H7 (cell line): ENCODE results near the gene MDGA2. TPM values are rescaled to one million over a fixed set of nuclear protein-coding genes. Genes with fewer than 3 reads are reported as not detected.
"Not testable (repeated sequence)": the region's sequence is repeated elsewhere in the genome, so short reads cannot be mapped to it uniquely, and the experiment has no call there.

Experiments
- DNase-seq: peaks from one replicate; pipeline ENCODE4 v3.0.0; 2012
- H3K27me3 ChIP-seq: 2 replicates; pipeline ENCODE4 v1.6.0; 2011; ENCODE audit warnings: mild to moderate bottlenecking, low read length; ENCODE audit not compliant: control insufficient read depth, insufficient read depth
- H3K36me3 ChIP-seq: replicated peaks from 2 replicates; pipeline ENCODE4 v1.5.1; 2011; ENCODE audit warnings: low read length; ENCODE audit not compliant: control insufficient read depth, insufficient read depth
- H3K4me3 ChIP-seq: 2 replicates; pipeline ENCODE4 v1.5.1; 2011; ENCODE audit warnings: low read depth, mild to moderate bottlenecking, control low read depth, low read length, moderate library complexity; ENCODE audit not compliant: insufficient read depth
- total RNA-seq: library from RNA; depleted of rRNA; stranded (reverse); fragments of >200 nt; shearing (Covaris generic); gene quantifications from 2 replicates; pipeline ENCODE4 v1.2.3, GENCODE V29; 2014

Gene MDGA2
- total RNA-seq, 1 experiment from 2014 or later: 3.7 TPM

DNA sequence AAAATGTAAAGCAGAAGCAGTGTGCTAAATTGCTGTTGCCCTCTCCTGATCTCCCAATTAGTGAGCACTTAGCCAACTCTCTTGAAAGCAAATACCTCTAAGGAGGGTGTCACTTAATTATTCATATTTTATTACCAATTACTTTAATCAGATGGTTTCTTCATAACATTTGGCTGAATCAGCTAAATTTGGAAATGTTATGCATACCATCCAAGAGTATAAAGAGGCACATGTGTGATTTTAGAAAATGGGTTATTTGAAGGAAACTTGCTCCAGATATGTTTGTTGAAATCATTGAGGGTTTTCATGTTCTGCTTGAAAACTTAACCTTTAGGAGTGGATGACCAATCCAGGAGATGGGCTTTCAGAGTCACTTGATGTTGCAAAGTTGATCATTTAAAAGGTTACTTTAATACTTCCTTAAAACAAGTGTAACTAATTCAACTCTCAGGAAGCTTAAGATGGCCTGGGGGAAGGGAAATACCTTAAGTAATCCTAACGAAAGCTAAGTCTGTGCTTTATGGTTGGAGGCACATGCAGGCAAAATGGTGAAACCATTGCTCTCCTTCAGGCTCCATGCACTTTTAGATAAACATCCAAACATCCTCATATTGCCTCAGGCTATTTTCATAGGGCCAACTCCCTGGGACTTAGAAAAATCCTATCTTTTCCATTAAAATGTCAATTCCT, 434.5 kb downstream of the MDGA2 start:
- H3K27me3 ChIP-seq: no peaks in the 10 kb centered on the region
- no peaks in the 10 kb centered on the region for H3K36me3 ChIP-seq
- H3K4me3 ChIP-seq: no peak overlapping the region
- no peak for DNase-seq

DNA sequence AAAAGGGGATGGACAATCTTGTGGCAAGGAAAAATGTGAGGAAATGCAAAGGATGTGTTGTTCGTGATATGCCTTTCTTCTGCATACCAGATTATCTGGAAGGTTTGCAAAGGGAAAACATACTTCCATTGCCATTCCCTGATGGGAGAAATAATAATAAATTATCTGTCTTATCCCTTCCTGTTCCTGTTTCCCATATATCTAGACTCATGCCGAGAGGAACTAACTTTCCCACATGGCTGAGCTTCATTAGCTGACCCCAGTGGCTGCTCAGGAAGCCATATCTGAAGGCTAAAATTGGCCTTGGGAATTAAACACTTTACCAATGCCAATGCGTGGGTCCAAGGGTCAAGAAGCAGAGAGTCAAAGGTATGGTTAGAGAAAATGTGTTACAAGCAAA, 439.8 kb downstream of the MDGA2 start:
- H3K27me3 ChIP-seq: no peaks in the 10 kb centered on the region
- no peak for DNase-seq
- no peaks in the 10 kb centered on the region for H3K36me3 ChIP-seq
- no peak overlapping the region for H3K4me3 ChIP-seq

DNA sequence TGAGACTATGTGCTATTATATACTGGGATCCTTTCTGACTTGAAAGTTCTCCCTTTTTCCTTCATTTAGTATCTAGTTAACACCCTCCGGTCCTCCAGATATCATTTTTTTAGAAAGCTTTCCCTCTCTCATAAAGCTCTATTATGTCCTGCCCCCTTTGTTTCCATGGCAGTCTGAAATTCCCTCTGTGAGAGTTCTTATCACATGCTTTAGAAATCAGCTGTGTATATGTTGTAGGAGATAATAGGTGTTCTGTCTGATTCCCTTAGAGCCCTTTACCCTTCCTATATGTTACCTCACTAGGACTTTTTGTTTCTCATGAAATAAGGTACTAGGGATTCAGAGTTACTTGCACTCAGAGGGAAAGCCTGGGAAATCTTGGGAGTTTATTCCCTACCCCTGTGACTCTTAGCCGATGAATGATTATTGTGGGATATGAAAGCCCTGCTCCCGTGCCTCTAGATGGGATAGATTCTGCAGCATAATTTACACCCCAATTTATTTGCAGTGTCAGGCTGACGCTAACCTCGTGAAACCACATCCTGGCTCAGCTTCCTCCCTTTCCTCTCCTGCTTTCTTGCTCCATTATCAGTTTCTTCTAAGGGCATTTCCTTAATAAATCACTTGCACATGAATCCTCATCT, 448.4 kb downstream of the MDGA2 start:
- DNase-seq: no peak
- H3K27me3 ChIP-seq: no peaks in the 10 kb centered on the region

DNA sequence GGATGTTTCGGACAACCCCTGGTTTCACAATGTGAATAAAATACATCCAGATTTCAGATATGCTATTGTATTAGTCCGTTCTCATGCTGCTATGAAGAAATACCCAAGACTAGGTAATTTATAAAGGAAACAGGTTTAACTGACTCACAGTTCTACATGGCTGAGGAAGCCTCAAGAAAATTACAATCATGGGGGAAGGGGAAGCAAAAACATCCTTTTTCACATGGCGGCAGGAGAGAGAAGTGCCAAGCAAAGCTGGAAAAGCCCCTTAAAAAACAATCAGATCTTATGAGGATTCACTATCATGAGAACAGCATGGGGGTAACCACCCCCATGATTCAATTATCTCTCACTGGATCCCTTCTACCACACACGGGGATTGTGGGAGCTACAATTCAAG, 451.7 kb downstream of the MDGA2 start:
- no peak overlapping the region for H3K4me3 ChIP-seq
- no peaks in the 10 kb centered on the region for H3K27me3 ChIP-seq
- no peaks in the 10 kb centered on the region for H3K36me3 ChIP-seq
- DNase-seq: no peak

More for the DNA sequence above, 448.4 kb downstream of the MDGA2 start:
- no peak overlapping the region for H3K4me3 ChIP-seq
- H3K36me3 ChIP-seq: no peaks in the 10 kb centered on the region

DNA sequence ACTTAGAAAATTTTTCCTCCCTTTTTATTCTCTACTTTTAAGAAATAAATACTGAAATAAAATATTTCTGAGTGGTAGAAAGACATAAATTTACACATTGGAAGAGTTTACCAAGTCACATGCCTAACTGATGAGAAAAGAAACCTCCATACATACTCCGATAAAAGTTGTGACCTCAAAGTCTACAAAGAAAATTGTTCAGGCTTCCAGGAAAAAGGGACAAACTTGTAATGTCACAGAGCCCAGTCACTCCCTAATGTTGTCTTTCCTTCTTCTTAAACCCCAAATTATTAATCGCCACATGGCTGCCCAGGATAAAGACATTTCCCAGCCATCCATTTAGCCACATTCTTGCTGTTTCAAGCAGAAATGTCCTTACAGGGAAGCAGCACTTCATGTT, 455.3 kb downstream of the MDGA2 start:
- DNase-seq: no peak
- H3K4me3 ChIP-seq: no peak overlapping the region
- no peaks in the 10 kb centered on the region for H3K36me3 ChIP-seq
- no peaks in the 10 kb centered on the region for H3K27me3 ChIP-seq

DNA sequence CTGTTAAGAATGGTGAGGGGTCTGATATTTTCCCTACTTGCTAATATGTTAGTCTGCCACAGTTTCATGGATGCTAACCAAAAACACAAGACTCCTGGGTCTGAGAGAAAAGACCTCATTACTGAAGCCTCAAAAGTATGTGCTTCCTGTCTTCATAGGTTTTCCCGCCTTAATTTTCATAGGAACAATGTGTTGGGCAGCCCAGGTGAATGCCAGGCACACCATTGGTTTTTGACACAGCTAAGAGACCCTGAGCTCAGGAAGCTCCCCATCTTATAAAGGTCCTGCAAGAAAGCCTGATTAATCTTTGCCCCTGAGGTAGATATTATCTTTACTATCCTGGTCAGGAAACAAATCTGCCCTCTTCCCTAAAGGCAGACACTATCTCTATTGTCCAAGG, 464.1 kb downstream of the MDGA2 start:
- no peak for DNase-seq
- H3K36me3 ChIP-seq: no peaks in the 10 kb centered on the region
- no peaks in the 10 kb centered on the region for H3K27me3 ChIP-seq
- H3K4me3 ChIP-seq: no peak overlapping the region

DNA sequence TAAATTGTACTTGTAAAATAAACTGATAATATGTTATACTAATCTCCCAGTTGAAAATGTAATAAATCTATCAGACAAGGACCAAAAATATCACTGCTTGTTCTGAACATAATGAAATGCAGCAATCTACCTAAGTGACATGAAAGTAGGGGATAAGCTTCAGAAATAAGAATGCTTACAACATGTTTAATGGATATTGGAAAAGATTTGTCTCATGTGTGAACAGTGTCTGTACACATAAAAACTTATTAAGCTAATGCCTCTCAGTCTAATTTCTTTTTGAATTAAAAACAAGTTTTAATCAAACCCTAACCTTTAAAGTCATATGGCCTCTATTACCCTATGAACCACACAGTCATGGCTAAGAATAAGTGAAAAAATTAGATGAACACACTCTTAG, 465.3 kb downstream of the MDGA2 start:
- no peaks in the 10 kb centered on the region for H3K27me3 ChIP-seq
- H3K36me3 ChIP-seq: no peaks in the 10 kb centered on the region
- no peak overlapping the region for H3K4me3 ChIP-seq
- no peak for DNase-seq

DNA sequence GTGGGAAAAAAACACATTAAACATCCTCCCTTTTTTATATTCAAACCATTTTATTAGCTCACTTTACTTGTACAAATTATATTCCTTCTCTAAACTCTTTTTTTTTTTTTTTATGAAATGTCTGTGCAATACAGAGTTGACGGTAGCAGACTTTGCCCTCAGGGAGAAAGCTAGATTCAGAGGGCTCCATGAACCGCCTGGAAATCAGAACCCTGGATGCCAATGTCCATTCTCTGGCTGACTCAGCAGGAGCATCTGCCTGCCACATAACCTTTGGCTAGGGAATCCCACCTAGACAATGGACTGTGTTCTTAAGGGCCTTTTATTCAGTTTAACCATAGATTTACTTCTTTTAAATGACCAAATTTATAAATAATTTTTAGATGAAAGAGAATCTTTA, 467.0 kb downstream of the MDGA2 start:
- DNase-seq: no peak
- H3K36me3 ChIP-seq: no peaks in the 10 kb centered on the region
- H3K4me3 ChIP-seq: no peak overlapping the region
- no peaks in the 10 kb centered on the region for H3K27me3 ChIP-seq

DNA sequence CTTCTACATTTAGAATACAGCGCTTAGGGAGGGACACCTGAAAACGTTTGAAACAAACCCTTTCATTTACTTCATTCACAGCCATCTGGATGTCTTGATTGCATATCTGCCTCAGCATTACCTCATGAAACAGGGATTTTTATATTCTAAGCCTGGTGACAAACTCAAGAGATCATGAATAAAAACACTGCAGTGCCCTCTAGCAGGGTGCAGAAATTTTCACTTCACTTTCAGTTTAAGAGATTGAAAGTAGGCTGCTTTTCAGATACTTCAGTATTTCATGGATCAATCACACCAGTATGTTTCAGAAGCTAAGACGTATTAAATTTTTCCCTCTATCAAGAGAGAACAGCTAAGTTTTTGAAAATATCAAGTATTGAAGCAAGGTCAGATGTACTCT, 467.8 kb downstream of the MDGA2 start:
- no peaks in the 10 kb centered on the region for H3K27me3 ChIP-seq
- no peak for DNase-seq

DNA sequence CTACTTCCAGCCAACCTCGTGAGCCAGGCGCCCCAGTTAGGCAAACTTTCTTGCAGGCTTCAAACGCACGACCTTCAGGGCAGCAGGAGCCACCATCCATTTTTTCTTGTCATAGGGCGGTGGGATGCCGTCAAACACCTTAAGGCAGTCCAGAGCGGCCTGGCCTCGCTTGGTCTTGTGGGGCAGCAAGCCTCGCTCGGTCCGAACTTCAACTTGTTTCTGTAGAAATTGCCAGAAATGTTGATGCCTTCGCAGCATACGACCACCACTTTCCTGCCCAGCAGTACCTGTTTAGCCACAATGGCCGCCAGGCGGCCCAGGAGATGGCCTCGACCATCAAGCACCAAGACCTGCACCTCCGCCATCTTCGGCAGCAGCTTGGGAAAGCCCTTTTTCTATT, 474.7 kb downstream of the MDGA2 start:
- Histone ChIP-seq H3K36me3 (no peaks in the 10 kb centered on the region), H3K4me3 (no peak overlapping the region), H3K27me3 (no peaks in the 10 kb centered on the region)
- DNase-seq: no peak

More for the DNA sequence above, 467.8 kb downstream of the MDGA2 start:
- Histone ChIP-seq H3K36me3 (no peaks in the 10 kb centered on the region), H3K4me3 (no peak overlapping the region)

DNA sequence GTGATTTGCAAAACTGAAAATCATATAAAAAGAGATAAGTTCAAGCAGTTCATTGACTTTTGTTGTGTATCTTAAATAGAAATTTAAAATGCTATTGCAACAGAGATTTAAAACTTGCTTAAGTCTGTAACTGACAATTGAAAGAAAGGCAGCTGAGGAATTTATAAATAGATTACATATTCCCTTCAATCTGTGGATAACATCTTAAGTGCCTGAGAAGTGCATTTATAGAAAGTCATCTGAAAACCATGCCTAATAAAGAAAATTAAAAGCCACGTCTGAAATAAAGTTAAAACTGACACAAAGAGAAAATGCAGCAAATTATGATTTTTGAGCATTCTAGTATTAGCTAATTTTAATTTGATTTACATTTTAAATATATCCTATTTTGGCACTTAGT, 479.8 kb downstream of the MDGA2 start:
- Histone ChIP-seq H3K27me3 (no peaks in the 10 kb centered on the region), H3K4me3 (no peak overlapping the region), H3K36me3 (no peaks in the 10 kb centered on the region)
- DNase-seq: no peak

DNA sequence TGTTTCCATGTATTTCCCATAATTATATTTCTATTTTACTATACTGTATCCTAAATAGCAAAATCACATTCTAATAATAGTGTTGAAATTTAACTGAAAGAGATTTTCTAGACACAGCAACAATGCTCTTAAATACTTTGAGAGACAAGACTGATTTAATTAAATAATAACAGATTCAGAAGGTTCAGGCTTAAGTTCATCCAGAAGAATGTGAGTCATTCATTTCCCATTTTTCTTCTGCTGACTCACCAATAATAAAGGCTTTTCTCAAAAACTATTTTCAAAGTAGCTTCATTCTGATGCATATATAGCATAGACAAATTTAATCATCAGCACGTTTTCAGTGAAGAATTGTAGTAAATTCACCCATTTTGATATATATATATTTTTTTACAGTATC, 481.4 kb downstream of the MDGA2 start:
- H3K36me3 ChIP-seq: no peaks in the 10 kb centered on the region

DNA sequence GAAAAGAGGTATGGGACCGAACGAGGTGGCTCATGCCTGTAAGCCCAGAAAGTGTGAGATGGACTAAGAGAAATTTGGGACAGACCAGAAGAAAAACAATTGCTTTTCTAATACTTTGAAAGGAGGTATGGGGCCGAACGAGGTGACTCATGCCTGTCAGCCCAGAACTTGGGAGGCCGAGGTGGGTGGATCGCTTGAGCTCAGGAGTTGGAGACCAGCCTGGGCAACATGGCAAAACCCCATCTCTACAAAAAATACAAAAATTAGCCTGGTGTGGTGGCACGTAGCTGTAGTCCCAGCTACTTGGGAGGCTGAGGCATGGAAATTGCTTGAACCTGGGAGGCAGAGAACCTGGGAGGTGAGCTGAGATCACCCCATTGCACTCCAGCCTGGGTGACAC, 483.2 kb downstream of the MDGA2 start:
- H3K27me3 ChIP-seq: not testable (repeated sequence)

More for the DNA sequence above, 481.4 kb downstream of the MDGA2 start:
- H3K4me3 ChIP-seq: no peak overlapping the region
- no peak for DNase-seq
- H3K27me3 ChIP-seq: no peaks in the 10 kb centered on the region

DNA sequence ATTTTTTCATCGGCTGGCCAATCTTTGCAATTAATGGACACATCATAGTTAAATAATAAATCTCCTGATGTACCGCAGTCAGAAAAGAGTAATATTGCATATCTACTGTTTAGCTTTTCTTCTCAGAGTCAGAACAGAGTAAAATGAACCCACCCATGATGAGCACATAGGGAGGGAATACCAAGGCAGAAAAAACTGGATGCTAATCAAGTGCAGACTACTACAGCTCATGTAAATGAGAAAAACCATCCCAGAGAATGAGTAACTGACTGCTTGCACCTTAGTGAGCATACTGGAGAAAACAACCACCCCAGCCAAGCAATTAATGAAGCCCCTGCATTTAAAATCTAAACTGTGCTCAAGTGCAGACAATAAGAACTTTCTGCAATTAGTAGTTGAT, 483.7 kb downstream of the MDGA2 start:
- no peak for DNase-seq
- no peaks in the 10 kb centered on the region for H3K27me3 ChIP-seq
- H3K36me3 ChIP-seq: no peaks in the 10 kb centered on the region
- H3K4me3 ChIP-seq: no peak overlapping the region

More for the DNA sequence above, 483.2 kb downstream of the MDGA2 start:
- H3K4me3 ChIP-seq, DNase-seq, H3K36me3 ChIP-seq: not testable (repeated sequence)

DNA sequence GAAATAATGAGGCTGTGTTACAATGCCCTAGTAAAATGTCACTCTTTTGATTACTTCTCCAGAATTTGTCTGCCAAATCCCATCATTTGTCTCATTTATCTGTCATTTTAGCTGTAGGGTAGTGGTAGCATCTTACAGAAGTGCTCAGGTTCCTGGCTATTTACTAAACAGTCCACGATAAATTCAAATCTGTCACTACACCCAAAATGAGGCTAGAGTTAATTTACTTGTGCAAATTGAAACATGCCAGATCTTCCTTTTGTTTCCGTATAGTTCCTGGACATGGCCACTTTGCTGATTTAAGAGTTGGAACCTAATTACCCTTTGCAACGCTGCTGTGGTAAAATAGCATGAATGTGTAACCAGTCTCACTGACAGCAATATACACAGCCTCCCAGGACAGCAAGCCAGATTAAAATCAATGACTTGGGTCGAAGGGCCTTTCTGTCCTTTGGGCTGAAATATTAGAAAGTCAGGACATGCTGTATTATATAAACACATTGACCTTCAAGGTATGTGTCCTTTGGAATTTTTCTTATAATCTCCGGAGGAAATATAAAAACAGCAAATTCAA, 485.4 kb downstream of the MDGA2 start:
- Histone ChIP-seq H3K4me3 (no peak overlapping the region), H3K36me3 (no peaks in the 10 kb centered on the region), H3K27me3 (no peaks in the 10 kb centered on the region)
- DNase-seq: no peak
